Ascending aorta (tissue), 2 donors: ENCODE measurements around the gene NOX4. TPM values are rescaled to one million over a fixed set of nuclear protein-coding genes. Genes with fewer than 3 reads are reported as not detected.
"Not testable (repeated sequence)": the region's sequence is repeated elsewhere in the genome, so short reads cannot be mapped to it uniquely, and the experiment has no call there.

Source experiments
- DNase-seq, 2 donors: peaks; one replicate each; pipeline ENCODE4 v3.0.0-alpha.2; 2019; ENCODE audit warnings: low spot score in 2 of 2
- H3K27ac ChIP-seq, 2 donors: fragments of 200-600 bp; sonication (generic); one replicate each; pipeline ENCODE4 v1.5.1; 2016 to 2017; ENCODE audit warnings: mild to moderate bottlenecking in 1 of 2
- H3K27me3 ChIP-seq: fragments of 200-600 bp; sonication (generic); one replicate; pipeline ENCODE4 v1.5.1; 2017
- H3K36me3 ChIP-seq, 2 donors: fragments of 200-600 bp; sonication (generic); one replicate each; pipeline ENCODE4 v1.5.1; 2016
- H3K4me1 ChIP-seq, 2 donors: fragments of 200-600 bp; sonication (generic); one replicate each; pipeline ENCODE4 v1.5.1; 2016 to 2017; ENCODE audit warnings: mild to moderate bottlenecking in 1 of 2
- H3K4me3 ChIP-seq, 2 donors: fragments of 200-600 bp; sonication (generic); one replicate each; pipeline ENCODE4 v1.5.1; 2016 to 2017; ENCODE audit warnings: mild to moderate bottlenecking in 1 of 2
- H3K9me3 ChIP-seq, 2 donors: fragments of 200-600 bp; sonication (generic); one replicate each; pipeline ENCODE4 v1.5.1; 2016
- intact Hi-C: fragments of 100-400 bp; cut with DNase I; formaldehyde crosslinking; loops from one replicate; pipeline ENCODE4 v1.15.1; 2023
- total RNA-seq: library from RNA; depleted of rRNA; stranded (reverse); fragments of >200 nt; gene quantifications from one replicate; pipeline ENCODE4 v1.1.0, GENCODE V29; 2016
- TF ChIP-seq, protein P1 (sequence below), 3 experiments: fragments of 200-600 bp in 2 of 3; fragments of 450-650 bp in 1 of 3; sonication (generic) in 2 of 3; IDR thresholded peaks; one replicate each; pipeline ENCODE4 v1.5.1; 2016 to 2019; ENCODE audit warnings: antibody characterized with exemption in 3 of 3, mild to moderate bottlenecking in 1 of 3, moderate library complexity in 1 of 3

NOX4 gene
- total RNA-seq, 1 donor from 2014 or later = 125 TPM

DNA sequence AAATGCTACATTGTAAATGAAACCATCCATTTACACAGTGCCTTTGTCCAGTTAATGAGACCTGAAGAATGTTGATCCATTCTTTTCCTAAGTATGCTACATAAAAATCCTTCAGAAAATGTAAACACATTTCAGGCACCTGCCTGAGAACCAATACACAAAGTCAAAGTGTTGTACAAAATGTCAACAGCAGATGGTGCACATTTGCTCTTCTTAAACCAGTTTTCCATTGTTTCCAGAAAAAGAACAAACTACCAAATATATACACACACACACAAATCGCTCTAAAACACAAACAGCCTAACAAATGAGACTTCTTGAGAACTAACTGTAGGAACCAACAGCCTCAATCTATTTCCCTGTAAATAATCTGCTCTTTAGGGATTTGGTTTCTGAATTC is 157.5 kb downstream of the NOX4 start:
- peak overlapping the region in 1 of 2 donors; percentile 29 for H3K27ac ChIP-seq
- not testable (repeated sequence) for H3K27me3 ChIP-seq, H3K4me1 ChIP-seq, H3K4me3 ChIP-seq, H3K9me3 ChIP-seq, DNase-seq
- TF ChIP-seq, protein P1, sequence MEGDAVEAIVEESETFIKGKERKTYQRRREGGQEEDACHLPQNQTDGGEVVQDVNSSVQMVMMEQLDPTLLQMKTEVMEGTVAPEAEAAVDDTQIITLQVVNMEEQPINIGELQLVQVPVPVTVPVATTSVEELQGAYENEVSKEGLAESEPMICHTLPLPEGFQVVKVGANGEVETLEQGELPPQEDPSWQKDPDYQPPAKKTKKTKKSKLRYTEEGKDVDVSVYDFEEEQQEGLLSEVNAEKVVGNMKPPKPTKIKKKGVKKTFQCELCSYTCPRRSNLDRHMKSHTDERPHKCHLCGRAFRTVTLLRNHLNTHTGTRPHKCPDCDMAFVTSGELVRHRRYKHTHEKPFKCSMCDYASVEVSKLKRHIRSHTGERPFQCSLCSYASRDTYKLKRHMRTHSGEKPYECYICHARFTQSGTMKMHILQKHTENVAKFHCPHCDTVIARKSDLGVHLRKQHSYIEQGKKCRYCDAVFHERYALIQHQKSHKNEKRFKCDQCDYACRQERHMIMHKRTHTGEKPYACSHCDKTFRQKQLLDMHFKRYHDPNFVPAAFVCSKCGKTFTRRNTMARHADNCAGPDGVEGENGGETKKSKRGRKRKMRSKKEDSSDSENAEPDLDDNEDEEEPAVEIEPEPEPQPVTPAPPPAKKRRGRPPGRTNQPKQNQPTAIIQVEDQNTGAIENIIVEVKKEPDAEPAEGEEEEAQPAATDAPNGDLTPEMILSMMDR (IDR thresholded peaks at IDR 0.05) = peak in 2 of 3 experiments; percentile 13 to 38
- peaks cover 5 to 26% of the 10 kb centered on the region in 2 donors for H3K36me3 ChIP-seq
- intact Hi-C loops = loop anchor here (5.0 kb wide), 1 partner anchor 279 kb away; no protein-coding TSS in a partner anchor

DNA sequence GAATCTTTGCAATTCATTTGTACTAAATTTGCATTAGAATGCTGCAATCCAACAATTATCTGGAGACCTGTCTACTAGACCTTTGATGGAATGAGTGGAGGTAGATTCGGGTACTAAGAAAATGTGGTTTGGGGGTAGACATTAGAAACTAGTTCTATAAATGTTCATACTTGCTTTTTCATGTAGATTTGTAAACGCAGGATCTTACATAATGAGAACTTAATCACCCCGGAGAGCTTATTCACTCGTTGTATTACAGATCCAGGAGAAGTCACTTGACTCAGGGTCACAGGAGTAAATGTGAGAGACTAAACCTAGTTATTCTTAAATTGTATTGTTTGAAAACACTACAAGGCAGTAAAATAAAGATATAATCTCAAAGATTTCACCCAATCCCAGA is 159.2 kb downstream of the NOX4 start:
- H3K4me3 ChIP-seq, H3K27me3 ChIP-seq, H3K9me3 ChIP-seq, H3K4me1 ChIP-seq, DNase-seq: not testable (repeated sequence)
- Histone ChIP-seq H3K36me3 (peaks cover 5 to 22% of the 10 kb centered on the region in 2 donors), H3K27ac (peak overlapping the region in 1 of 2 donors; percentile 10)
- intact Hi-C loops = loop anchor here (5.0 kb wide), 1 partner anchor 280 kb away; no protein-coding TSS in a partner anchor

DNA sequence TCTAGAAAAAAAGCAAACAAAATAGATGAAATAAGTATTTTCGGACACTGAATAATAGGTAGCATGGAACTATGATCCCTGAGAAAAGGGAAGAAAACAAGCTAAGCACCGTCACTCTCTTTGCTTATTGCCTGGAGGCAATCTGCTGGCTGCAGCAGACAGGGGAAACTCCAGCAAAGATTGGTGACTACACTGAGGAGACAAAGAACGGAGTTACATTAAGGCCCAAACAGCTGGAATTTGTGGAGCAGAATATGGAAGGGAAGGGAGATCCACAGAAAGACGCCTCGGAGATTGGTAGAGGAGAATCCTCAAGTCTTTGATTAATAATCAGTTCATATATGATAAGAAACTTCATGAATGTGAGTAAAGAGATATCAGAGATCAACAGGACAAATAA is 163.3 kb downstream of the NOX4 start:
- H3K9me3 ChIP-seq = no peaks in the 10 kb centered on the region
- H3K27ac ChIP-seq = no peak overlapping the region
- H3K4me3 ChIP-seq = no peak overlapping the region
- intact Hi-C loops = no loop called here
- no peak for DNase-seq
- peaks cover 16 to 24% of the 10 kb centered on the region in 2 donors for H3K36me3 ChIP-seq
- H3K27me3 ChIP-seq = no peaks in the 10 kb centered on the region
- TF ChIP-seq, protein P1 (IDR thresholded peaks at IDR 0.05) = no peak
- H3K4me1 ChIP-seq = no peaks in the 10 kb centered on the region

DNA sequence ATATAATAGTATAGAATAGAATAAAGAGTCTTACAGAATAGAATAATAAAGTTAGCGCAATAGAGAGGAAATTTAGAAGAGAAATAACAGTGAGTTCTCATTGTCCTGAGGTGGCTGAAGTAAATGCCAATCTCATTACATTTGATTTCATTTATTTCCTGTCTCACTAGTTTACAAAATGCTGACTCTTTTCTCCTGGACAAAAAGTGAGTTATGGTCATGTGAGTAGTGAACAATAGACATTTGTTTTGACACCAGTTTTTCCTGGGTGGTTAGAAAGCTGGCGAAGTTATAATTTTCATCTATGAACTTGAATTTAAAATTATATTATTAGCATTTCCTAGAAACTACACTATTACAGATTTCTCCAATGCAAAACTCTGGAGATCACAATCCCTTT is 169.8 kb downstream of the NOX4 start:
- Histone ChIP-seq H3K27ac (no peak overlapping the region), H3K4me1 (no peaks in the 10 kb centered on the region), H3K4me3 (no peak overlapping the region), H3K27me3 (no peaks in the 10 kb centered on the region), H3K9me3 (no peaks in the 10 kb centered on the region), H3K36me3 (peaks cover 17 to 56% of the 10 kb centered on the region in 2 donors)
- TF ChIP-seq, protein P1 (IDR thresholded peaks at IDR 0.05) = no peak
- intact Hi-C loops = no loop called here
- no peak for DNase-seq

DNA sequence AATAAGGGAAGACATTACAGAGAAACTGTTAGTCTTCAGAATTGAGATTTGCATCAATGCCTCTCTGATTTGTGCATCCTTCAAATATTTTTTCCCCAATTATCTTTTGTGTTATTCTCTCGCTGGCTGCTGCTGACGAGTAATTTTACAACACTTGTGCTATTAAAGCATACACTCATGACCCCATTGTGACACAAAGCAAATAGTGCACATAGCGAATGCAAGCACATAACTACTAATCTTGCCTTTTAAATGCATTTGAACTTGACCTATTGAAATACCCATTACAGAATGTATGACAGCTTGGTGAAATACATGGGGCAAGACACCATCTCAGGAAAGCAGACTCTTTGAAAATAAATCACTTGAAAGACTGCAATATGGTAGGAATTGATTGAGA is 180.6 kb downstream of the NOX4 start:
- H3K27ac ChIP-seq, intact Hi-C loops, H3K27me3 ChIP-seq, DNase-seq, H3K4me3 ChIP-seq, H3K36me3 ChIP-seq, H3K4me1 ChIP-seq, H3K9me3 ChIP-seq: not testable (repeated sequence)

DNA sequence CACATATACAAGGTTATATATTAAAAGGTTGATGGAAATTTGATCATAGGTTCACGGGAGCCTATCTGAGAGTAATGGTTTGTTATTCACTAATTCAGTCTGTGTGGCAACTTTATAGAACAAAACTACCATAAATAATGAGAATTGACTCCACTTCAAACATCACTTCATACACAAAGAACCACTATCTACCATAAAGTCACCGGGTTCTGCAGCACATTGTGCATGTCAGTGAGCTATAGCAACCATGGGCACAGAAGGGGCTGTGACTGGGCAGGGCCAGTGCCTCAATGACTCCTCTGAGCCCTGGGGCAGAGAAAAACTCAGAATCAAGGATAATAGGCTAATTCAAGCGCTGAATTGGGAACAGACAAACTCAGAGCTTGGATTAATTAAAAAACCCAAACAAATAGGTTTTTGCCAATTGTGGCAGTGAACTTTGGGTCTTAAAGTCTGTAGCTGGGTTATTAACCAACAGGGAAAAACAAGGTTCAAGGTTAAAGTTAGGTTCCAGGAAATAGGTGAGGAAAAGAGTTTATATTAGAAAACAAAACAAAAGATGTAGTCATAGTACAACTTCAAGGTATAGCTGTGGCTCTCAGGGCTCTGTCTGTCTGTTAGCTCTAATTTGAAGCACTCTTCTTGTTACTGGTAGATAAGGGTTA is 181.7 kb downstream of the NOX4 start:
- intact Hi-C loops, H3K36me3 ChIP-seq, DNase-seq, H3K4me3 ChIP-seq, H3K4me1 ChIP-seq, H3K9me3 ChIP-seq, H3K27ac ChIP-seq, H3K27me3 ChIP-seq: not testable (repeated sequence)

DNA sequence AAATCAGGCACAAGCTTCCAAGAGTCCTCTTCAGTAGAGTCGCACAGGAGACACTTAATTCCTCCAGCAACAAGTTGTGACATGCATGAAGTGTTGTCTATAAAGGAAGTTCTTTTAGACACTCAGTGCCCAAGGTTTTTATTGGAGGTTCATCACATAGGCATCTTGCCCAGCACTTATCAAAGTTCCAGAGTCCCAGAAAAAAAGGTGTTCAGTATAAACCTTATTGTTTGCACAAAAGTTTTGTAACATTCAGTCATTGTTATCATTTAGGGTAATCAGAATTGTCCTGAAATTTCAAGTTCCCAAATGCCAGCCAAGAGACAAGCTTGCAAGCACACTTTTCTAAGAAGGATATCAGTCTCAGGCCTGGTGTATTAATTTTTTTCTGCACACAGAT is 182.9 kb downstream of the NOX4 start:
- H3K27ac ChIP-seq, intact Hi-C loops, H3K27me3 ChIP-seq, H3K36me3 ChIP-seq, H3K4me3 ChIP-seq, H3K4me1 ChIP-seq, DNase-seq, H3K9me3 ChIP-seq: not testable (repeated sequence)

DNA sequence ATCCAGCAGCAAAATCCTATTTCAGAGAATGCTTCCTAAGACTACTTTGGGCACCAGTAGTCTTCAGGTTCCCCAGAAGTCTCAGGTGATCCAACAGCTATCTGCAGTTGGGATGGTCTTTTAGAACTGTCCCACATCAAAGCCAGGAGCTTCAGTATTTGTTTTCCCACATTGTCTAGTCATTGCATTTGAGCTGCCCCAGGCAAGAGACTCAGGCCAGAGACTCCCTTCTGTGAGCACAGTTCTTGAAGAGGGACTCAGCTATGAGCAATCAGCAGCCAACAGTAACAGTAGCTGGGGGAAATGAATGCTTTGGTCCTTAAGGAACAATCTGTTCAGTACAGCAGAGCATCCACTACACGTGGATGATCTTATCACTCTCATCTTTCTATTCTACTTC is 188.1 kb downstream of the NOX4 start:
- intact Hi-C loops, H3K27me3 ChIP-seq, H3K4me3 ChIP-seq, H3K36me3 ChIP-seq, DNase-seq, H3K4me1 ChIP-seq, H3K9me3 ChIP-seq: not testable (repeated sequence)
- H3K27ac ChIP-seq = peak overlapping the region in 1 of 2 donors; percentile 40

DNA sequence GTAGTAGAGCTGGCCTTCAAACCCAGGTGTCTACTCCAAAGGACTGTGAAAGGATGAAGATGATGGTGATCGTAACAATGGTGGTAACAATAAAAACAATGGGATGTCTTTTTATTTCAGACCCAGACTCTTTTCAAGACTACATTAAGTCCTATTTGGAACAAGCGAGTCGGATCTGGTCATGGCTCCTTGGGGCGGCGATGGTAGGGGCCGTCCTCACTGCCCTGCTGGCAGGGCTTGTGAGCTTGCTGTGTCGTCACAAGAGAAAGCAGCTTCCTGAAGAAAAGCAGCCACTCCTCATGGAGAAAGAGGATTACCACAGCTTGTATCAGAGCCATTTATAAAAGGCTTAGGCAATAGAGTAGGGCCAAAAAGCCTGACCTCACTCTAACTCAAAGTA is 196.2 kb downstream of the NOX4 start:
- H3K4me1 ChIP-seq, H3K27ac ChIP-seq, H3K27me3 ChIP-seq, H3K4me3 ChIP-seq, H3K36me3 ChIP-seq, intact Hi-C loops, DNase-seq, H3K9me3 ChIP-seq: not testable (repeated sequence)
